GM12891 (cell line): ENCODE data around the gene NCKAP5.

Source experiments
- DNase-seq: peaks from one replicate; pipeline ENCODE4 v3.0.0; 2011; ENCODE audit warnings: low spot score; ENCODE audit not compliant: insufficient read length
- FAIRE-seq: peaks from 2 replicates; lab custom pipeline; 2011; peaks lifted over from hg19 to GRCh38; lab: Jason Lieb, UNC
- PAX5 ChIP-seq: IDR thresholded peaks from 2 replicates; pipeline ENCODE4 v1.6.1; 2011; ENCODE audit warnings: low read length, moderate library complexity, mild to moderate bottlenecking; ENCODE audit not compliant: insufficient read depth, severe bottlenecking
- POLR2A ChIP-seq: IDR thresholded peaks from 2 replicates; pipeline ENCODE4 v1.6.1; 2011; ENCODE audit warnings: low read depth, low read length, control low read depth
- POLR2AphosphoS5 ChIP-seq: IDR thresholded peaks from 2 replicates; pipeline ENCODE4 v1.6.1; 2011; ENCODE audit warnings: low read depth, low read length, control low read depth
- POU2F2 ChIP-seq: IDR thresholded peaks from 2 replicates; pipeline ENCODE4 v1.6.1; 2011; ENCODE audit warnings: low read depth, mild to moderate bottlenecking, control low read depth, low read length, moderate library complexity
- SPI1 ChIP-seq: IDR thresholded peaks from 2 replicates; pipeline ENCODE4 v1.6.1; 2011; ENCODE audit warnings: low read depth, low read length, control low read depth
- TAF1 ChIP-seq: IDR thresholded peaks from 2 replicates; pipeline ENCODE4 v1.6.1; 2011; ENCODE audit warnings: low read depth, low read length, control low read depth

Gene NCKAP5

DNA sequence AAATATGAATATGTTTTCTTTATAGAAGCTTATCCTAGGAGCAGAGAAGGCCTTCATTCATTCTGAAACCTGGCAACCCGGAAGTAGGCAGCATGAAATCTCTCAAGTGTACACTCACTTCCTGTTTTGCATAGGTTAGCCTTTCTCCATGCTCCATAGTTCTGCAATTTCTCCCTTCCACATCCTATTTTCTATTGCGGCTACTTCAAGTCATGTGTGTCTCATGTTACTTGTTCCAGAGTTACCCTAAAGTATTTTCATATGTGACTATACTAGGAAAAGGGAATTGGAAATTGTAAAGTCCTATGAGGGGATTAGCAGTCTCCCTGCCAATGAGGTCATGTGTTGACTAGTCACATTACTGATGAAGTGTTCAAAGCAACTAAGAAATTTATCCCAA, 320.6 kb downstream of the NCKAP5 start:
- no peak for DNase-seq
- no peak for FAIRE-seq
- TF ChIP-seq POU2F2: no peak
- peak; percentile 70 for TF ChIP-seq SPI1

DNA sequence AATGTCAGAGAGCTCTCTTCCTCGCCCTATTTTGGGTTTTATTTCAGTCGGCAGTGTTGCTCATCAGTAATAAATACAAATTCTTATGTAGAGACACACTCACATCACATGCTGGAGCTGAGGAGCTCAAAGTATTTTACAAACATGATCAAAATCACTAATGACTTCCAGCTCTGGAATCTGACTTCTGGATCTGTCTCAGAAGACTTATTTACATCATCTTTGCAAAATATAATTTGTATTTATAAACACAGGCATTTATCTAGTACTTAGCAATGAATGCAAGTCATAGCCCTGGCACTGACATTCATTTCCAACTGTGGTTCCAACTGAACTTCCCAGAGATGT, 327.1 kb downstream of the NCKAP5 start:
- TF ChIP-seq TAF1 (no peak), POLR2AphosphoS5 (no peak), SPI1 (no peak), PAX5 (no peak), POLR2A (no peak), POU2F2 (no peak)
- DNase-seq (no peak), FAIRE-seq (no peak)

DNA sequence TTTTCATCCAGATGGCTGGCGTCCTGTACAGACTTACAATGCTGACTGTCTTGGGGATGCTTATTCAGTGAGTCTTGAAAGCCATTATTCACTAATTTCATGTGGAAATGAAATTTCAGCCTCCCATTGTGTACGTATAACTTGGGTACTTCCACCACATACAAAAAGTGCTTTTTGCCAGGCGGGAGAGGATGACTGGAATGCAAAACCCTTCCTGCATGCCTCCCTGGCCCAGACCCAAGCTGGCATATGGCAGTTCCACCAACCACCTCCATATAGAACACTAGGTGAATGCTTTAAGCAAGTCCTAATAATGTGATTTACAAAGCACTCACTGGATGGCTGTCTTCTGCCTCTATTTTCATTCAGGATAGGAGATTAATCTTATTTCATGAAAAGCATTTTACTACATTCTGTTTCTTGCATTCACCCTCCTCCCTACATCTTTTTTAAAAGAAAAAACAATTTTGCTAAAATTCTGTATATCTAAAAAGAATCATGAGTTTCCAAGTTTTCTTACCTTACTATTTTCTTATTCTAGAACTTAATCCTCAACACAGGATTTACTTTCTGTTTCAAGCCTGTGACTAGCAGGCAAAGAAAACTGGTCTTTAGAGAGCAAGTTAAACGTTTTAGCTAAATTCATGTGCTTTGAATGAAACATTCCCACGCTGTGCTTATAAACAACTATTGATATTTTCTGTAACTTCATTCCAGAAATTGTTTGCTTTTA, 327.6 kb downstream of the NCKAP5 start:
- no peak for DNase-seq
- FAIRE-seq: no peak
- no peak for TF ChIP-seq POLR2A
- TF ChIP-seq PAX5: no peak
- TF ChIP-seq POLR2AphosphoS5: no peak
- TF ChIP-seq POU2F2: no peak
- no peak for TF ChIP-seq SPI1
- no peak for TF ChIP-seq TAF1

DNA sequence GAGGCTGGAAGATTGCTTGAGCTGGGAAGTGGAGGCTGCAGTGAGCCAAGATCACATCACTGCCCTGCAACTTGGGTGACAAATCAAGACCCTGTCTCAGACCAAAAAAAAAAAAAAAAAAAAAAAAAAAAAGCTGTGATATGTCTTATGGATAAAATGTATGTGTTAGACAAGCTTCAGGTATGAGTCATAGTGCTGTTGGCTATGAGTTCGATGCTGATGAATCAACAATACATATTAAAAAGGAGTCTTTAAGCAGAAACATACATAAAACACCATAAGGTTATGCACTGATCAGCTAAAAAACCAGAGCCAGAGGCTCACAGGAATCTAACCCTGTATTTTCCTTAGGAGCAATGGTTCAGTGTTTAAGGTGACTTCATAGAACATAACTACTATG, 332.3 kb downstream of the NCKAP5 start:
- DNase-seq (no peak), FAIRE-seq (no peak)
- TF ChIP-seq TAF1: no peak
- no peak for TF ChIP-seq POU2F2
- TF ChIP-seq SPI1: no peak
- no peak for TF ChIP-seq POLR2A
- no peak for TF ChIP-seq POLR2AphosphoS5
- TF ChIP-seq PAX5: no peak

DNA sequence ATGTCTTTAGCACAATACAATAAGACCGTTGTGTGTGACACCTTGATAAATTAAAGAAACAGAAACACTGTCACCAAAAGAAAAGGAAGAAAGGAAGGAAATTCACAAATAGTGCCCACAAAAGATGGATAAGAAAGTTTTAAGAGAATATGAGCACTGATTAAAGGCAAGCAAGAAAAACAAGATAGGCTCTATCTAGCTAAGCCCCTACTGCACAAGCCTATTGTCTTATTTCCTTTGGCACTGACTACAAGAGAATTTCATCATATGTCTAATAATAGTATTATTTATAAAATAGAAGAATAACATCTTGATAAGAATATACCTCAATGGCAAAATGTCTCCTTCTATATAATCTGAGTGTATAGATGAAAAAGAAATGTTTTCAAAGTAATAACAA, 335.7 kb downstream of the NCKAP5 start:
- TF ChIP-seq POU2F2 (no peak), POLR2A (no peak), TAF1 (no peak), PAX5 (no peak), SPI1 (no peak), POLR2AphosphoS5 (no peak)
- DNase-seq (no peak), FAIRE-seq (no peak)

DNA sequence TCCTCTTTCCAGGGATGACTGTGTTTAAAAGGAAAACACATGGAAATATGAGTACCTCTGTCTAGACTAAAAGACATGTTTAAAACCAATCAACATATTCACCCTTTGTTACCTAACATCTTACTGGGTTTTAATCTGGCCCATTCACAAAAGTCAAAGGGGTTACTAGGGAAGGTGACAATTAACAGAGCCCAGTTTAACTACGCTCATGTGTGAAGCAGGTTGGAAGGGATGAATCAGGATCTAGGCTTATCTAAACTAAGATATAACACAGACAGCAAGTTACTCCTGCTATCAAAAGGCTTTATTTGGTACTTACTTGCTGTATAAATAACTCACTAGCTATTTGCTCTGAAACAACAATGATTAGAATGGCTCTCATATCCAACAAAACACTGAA, 337.0 kb downstream of the NCKAP5 start:
- FAIRE-seq (no peak), DNase-seq (no peak)
- TF ChIP-seq TAF1 (no peak), SPI1 (no peak), POLR2AphosphoS5 (no peak), PAX5 (no peak), POU2F2 (no peak), POLR2A (no peak)

DNA sequence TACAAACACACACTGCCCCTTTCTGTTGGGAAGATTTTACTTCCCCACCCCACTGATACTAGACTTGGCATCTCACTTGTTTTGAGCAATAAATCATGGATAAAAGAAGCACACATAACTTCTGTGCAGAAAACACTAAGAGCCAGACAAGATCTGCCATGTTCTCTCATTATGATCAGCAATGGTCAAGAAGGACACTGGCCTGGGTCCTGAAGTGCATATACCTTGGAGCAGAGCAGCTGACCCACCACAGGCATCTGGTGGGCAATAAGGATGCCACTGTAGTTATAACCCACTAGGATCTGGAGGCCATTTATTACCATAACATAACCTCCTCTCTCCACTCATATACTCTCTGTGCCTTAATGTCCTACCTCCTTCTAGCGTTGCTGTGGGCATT, 338.3 kb downstream of the NCKAP5 start:
- FAIRE-seq (no peak), DNase-seq (no peak)

DNA sequence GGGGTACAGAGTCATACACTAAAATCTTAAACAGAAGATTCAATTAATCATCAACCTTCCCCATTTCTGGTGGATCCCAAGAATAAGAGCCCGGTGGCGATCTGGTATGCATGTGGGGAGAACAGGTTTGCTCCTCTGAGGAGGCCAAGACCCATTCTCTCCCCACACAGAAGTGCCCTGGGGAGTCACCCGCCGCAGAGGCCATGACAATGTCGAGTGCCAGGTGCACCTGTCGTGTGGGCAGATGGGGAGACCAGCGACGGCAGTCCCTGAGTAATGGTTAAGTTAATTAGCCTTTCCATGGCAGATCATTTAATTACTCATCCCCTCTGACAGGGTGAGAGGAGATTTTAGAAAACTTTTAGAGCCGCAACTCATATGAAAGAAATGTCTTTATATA, 345.0 kb downstream of the NCKAP5 start:
- FAIRE-seq: no peak
- TF ChIP-seq SPI1 (no peak), POLR2A (no peak), POLR2AphosphoS5 (no peak), POU2F2 (no peak), TAF1 (no peak), PAX5 (no peak)
- DNase-seq: no peak

More for the DNA sequence above, 338.3 kb downstream of the NCKAP5 start:
- TF ChIP-seq POLR2A (no peak), SPI1 (no peak), TAF1 (no peak), POLR2AphosphoS5 (no peak), POU2F2 (no peak)

DNA sequence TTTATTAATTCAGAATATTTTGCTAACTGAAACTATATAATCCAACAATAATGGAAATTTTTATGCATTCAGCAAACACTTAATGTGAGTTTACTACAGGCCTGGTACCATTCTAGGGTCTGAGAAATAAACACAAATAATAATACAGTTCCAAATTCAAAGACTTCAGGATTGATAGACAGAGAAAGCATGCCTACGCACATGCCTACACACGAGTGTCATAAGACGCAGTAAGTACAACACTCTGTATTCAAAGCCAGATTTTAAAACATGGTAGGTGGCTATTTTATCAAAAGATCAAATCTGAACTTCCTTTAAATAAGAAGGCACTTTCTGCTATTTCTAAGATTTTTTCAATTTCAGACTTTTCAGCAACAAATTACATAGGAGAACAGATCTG, 346.9 kb downstream of the NCKAP5 start:
- TF ChIP-seq SPI1: no peak
- no peak for TF ChIP-seq POU2F2
- TF ChIP-seq POLR2AphosphoS5: no peak
- no peak for TF ChIP-seq POLR2A
- TF ChIP-seq PAX5: no peak
- no peak for TF ChIP-seq TAF1
- DNase-seq (no peak), FAIRE-seq (no peak)

DNA sequence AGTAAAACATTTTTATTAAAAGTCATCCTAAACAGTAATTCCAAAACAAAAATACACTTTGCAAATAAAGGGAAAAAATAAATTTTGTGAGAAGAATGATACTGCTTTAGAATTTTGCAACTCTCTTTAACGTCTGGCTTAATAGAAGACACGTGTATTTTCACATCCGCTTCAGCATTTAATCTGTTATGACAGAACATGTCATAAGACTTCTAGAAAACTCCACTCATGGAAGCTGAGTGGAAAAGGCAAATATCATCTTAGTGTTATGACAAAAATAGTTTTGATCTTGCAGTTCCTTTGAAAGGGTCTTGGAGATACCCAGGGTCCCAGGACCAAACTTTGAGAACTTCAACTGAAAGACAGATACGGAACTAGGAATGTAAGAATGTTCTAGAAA, 350.1 kb downstream of the NCKAP5 start:
- TF ChIP-seq TAF1: no peak
- no peak for TF ChIP-seq POU2F2
- TF ChIP-seq POLR2AphosphoS5: no peak
- FAIRE-seq (no peak), DNase-seq (no peak)
